ENCODE data around the gene TET2.

GRCh38 chr4:105273230-105273629 lies 126.6 kb downstream of the TET2 start:
- TF ChIP-seq CTCF (IDR thresholded peaks at IDR 0.05) (no peak), POLR2A (IDR thresholded peaks at IDR 0.05) (no peak)
